Esophagus muscularis mucosa (tissue), 3 donors: ENCODE data around the gene CAMTA1.

Experiments
- POLR2AphosphoS5 ChIP-seq, 2 donors: sonication (generic); formaldehyde crosslinking; IDR thresholded peaks; one replicate each; pipeline ENCODE4 v1.6.1; 2017; ENCODE audit warnings: antibody characterized with exemption in 2 of 2
- TF ChIP-seq, protein P1 (sequence below), 3 experiments: fragments of 200-600 bp in 2 of 3; fragments of 450-650 bp in 1 of 3; sonication (generic) in 2 of 3; IDR thresholded peaks; one replicate each; pipeline ENCODE4 v1.5.1; 2017 to 2019; ENCODE audit warnings: antibody characterized with exemption in 3 of 3, mild to moderate bottlenecking in 2 of 3, moderate library complexity in 1 of 3

DNA sequence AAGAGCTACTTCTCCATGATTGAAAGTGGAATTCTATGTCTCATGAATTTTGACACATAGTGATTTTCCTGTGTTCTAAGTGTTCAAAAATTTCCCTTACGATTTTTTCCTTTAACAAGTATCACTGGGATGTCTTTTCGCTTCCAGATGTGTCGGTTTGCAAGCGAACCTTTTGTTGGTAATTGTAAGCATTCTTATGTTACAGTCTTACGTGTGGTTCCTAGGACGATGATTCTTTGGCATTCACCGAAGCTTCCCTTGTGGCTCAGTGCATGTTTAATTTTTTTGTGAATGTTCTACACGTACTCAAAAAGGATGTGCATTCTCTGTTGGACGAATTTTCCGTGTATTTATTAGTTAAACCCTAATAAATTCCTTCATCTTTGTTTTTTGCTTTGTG, 211.6 kb downstream of the CAMTA1 start:
- TF ChIP-seq, protein P1, sequence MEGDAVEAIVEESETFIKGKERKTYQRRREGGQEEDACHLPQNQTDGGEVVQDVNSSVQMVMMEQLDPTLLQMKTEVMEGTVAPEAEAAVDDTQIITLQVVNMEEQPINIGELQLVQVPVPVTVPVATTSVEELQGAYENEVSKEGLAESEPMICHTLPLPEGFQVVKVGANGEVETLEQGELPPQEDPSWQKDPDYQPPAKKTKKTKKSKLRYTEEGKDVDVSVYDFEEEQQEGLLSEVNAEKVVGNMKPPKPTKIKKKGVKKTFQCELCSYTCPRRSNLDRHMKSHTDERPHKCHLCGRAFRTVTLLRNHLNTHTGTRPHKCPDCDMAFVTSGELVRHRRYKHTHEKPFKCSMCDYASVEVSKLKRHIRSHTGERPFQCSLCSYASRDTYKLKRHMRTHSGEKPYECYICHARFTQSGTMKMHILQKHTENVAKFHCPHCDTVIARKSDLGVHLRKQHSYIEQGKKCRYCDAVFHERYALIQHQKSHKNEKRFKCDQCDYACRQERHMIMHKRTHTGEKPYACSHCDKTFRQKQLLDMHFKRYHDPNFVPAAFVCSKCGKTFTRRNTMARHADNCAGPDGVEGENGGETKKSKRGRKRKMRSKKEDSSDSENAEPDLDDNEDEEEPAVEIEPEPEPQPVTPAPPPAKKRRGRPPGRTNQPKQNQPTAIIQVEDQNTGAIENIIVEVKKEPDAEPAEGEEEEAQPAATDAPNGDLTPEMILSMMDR (IDR thresholded peaks at IDR 0.05), result no peak
- TF ChIP-seq POLR2AphosphoS5 (IDR thresholded peaks at IDR 0.05), result no peak
